ELR (cell line): Measurements from ENCODE around the gene TNIK.
"Not testable (repeated sequence)": the region's sequence is repeated elsewhere in the genome, so short reads cannot be mapped to it uniquely, and the experiment has no call there.

Experiments used
- DNase-seq: peaks from one replicate; pipeline ENCODE4 v3.0.0-alpha.2; 2015; ENCODE audit warnings: low read depth

The TNIK gene

DNA sequence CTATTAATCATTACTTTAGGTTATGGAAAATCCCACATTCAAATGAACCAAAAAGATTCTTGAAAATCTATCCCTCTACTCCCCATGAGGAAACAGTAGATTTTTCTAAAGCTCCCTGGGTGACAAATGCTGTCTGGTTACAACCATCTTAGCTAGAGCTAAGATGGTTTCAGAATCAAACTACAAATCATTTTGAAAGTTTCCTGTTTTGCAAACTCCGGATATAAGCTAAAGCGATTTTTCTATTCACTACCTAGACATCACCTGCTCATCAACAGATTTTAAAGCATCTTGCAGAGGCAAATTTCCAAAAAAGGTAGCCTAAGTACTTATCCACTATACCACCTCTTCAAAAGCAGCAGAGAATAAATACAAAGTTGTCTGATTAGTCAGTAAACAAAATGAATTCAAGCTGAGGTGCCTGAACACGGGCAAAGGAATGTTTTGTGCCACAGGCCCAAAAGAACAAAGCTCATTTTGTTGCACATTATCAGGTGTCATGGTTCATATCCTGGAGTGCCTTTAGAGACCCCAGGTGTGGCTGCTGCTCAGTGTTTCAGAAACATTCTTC lies 204.9 kb downstream of the TNIK start:
- no peak for DNase-seq

DNA sequence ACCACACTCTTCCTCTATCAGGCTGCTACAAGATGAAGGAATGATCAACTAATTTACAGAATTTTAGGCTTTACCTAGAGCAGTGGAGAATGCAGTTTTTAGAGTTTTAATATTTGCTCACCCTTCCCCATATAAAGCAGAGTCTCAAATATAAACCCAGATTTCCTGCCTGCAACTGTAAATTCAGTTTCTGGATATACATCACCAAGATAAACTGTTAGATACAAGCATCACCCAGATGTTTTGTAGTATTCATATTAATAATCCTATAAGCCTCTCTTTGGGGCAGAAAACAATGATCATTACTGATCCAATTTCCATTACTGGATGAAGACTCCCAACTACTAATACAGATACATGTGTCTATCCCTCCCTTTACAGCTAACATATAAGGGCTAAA lies 205.9 kb downstream of the TNIK start:
- DNase-seq = no peak

DNA sequence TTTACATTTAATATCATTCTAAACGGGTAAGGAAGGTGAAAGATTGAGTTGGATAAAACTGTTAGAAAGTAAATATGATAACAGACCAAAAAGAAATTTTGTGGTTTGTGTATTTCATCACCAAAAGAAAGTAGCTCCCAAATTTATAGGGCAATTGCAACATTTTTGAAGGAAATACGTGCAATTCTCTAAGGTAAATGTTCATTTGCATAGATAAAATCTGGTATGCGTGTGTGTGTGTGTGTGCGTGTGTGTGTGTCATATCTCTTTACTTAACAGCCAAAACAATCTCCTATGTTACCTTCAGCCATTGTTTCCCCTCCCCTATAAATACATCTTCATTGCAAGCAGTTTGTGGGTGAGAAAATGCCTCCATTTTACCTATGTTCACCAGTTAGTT lies 208.4 kb downstream of the TNIK start:
- DNase-seq = no peak

DNA sequence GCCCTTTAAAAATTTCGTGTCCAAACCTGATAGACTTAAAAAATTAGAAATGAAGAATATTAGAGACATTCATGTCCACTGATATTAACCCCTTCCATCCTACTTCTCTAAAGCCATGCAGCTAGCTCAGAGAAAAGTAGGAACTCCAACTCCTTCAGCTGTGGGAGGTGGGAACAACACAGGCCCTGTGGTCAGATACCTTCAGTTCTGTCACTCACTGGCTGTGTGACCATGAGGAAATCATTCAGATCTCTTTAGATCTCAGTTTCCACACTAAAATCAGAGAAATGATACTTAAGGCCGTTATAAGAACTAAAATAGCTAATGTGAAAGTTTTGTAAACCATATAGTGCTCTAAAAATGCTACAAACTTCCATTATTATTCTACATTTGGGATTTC lies 209.8 kb downstream of the TNIK start:
- DNase-seq = no peak

GRCh38 chr3:171249245-171249644 lies 211.0 kb downstream of the TNIK start:
- no peak for DNase-seq

DNA sequence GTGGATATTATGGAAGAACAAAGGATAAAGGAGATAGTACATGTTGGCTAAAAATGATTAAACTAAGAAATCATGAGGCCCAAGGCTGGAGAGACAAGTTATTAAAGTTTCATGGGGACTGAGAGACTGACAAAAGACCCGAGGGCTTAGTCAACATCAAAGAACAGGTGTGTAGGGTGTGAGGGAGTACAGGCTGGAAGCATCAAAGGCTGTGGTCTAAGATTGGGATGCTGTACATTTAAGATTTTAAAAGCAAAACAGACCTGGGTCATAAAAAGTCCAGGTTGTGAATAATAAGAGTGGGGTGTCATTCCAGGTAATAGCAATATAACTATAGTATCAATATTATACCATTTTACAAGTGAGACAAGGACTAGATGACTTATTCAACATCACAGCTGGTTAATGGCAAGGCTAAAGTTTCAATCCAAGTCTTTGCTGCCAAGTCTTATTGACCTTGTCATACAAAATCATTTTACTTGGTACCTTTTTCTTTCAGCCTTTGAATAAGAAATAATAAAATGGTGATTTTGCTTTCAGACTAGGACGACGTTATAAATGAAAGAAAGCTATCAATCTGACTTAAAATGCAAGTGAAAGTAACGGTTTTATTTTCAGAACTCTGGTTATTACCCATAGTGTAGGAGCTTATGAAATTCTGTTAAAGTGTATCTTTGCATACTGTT lies 211.6 kb downstream of the TNIK start:
- no peak for DNase-seq

DNA sequence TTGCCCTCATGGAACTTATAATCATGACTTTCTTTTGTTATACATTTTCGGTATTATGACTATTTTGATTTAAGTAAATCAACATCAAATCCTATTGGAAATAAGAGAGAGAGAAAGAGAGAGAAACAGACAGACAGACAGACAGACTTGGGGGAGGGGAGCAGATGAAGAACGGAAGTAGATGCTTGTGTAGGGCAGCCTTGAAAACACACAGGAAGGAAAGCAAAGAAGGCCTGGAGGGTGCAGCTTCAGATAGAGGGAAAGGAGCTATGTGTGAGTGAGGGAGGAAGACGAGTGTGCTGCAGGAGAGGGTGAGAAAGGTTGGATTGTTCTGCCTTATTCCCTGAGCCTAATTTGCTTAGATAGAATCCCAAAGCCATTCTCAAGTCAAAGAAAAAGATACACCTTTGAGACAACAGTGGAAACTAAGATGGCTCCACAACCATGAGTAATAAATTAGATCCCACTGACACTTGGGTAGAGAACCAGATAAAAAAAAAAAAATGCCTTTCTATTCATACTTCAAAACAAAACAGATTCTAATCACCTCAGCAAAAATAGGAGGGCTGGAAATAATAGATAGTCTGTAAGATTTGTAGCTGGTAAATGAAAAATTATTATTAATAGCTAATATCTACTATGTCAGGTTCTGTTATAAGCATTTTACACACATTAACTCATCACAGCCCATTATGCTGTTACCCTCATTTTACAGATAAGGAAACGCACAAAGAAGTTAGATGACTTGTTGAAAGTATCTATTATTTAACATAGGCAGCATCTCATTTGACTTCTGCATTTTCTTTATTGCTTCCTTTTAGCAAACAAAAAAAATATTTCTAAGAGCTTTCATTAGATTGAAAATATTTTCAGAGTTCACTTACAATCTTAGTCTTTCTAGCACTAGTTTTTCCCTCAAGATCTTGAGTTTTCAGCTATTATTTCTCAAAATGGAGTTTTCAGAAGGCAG lies 214.1 kb downstream of the TNIK start:
- no peak for DNase-seq

DNA sequence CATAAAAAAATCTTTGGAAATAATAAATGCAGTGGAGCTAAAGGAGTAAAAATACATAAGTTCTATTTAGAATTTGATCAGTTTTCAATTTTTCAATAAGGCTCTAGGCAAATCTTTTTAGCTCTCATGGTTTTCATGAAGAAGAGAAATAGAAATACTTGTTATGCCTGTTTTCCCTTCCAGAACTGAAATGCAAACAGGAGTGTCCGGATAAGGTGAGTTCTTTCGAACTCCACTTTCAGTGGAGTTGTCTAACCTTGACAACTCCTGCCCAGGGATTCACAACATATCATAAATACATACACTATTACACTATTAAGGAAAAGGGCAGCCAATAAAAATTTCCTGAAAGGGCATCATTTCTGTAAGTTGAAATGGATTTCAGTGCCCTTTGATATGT lies 217.3 kb downstream of the TNIK start:
- DNase-seq = no peak

- DNase-seq = no peak
These were observed 218.0 kb downstream of the TNIK start for GRCh38 chr3:171242170-171242569.

- DNase-seq = not testable (repeated sequence)
These were observed 218.6 kb downstream of the TNIK start for GRCh38 chr3:171241655-171242054.

GRCh38 chr3:171240504-171240835 lies 219.7 kb downstream of the TNIK start:
- DNase-seq = no peak

GRCh38 chr3:171239757-171240503 lies 220.3 kb downstream of the TNIK start:
- DNase-seq = no peak

GRCh38 chr3:171237009-171237385 lies 223.2 kb downstream of the TNIK start:
- DNase-seq = no peak

DNA sequence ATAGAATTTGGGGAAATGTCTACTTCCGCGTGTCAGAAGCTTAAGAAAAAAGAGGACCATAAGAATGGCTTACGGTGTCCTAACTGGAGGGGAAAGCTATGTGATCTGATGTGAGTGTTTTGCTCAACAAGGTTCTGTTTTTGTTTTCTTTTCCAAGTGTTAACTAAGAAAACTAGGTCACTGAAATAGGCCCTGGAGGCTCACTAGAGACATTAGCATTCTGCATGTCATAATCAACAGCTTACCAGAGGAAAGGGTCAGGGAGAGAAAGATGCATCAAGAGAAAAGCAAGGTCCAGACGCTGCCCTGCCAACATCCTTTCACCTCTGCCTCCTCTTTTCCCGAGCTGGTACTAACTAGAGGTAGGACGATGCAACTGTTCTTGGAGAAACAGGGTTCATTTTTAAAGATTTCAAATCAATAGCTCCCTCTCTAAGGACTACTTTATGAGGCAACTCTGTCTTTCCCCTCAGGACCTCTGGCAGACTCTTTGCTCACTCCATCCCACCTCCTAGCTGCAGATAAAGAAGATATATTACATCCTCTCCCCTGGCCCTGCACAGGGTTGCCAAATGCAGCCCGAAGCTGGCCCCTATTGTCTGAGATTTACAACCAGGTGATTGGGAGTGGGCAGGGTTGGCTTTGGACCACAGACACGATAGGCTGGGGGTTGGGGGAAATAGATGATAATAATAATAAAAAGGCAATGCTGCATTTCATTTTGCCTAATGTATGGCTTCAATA lies 223.8 kb downstream of the TNIK start:
- no peak for DNase-seq

DNA sequence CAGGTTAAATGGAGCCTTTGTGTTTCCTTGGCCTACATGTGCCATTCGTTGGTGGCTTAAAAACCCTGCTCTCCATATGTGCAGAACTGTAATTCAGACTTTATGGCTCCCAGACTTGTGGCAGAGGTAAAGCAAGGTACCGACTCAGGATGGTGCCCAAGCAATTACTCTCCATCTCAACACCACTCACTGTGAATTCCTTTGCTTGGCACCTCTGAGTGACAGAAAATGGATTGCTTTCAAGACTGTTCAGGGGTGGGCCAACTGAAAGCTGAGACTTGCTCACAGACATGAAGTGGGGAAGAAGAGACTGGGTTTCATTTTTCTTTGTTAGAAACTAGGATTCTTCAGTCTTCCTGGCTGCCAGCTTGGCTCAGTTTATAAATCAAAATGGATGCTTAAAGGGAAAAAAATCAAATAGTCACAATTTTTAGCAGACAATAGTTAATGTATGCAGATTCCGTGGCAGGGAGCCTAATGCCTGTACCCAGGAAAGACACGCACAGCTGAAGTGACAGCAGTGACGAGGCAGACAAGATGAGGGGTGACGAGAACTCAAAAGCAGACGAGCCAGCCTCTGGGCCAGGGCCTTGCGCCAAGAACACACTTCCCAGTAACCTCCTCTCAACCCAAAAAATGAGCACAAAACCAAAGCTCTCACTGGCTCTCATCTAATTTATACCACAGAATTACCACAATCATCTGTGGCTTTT lies 225.8 kb downstream of the TNIK start:
- no peak for DNase-seq

GRCh38 chr3:171231361-171231760 lies 228.8 kb downstream of the TNIK start:
- DNase-seq = no peak

DNA sequence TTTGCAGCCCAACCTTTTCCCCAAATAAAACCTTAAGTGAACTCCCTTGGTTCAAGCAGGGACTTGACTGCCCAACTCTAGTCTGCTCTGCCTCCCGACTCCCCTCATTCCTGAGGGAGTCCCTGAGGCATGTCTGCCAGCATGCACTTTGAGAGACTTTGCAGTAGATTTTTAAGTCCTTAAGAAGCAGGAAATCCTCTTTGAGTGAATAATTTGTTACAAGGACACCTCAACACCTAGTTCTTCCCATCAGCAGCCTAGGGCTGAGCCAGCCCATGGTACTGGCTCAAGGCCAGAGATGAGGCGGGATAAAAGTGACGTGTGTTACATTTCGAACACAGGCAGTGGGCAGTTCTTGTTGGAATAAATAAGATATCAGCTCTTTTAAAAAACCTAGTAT lies 229.3 kb downstream of the TNIK start:
- DNase-seq = no peak

- no peak for DNase-seq
These were observed 231.0 kb downstream of the TNIK start for GRCh38 chr3:171229173-171229572.

- no peak for DNase-seq
These were observed 232.0 kb downstream of the TNIK start for GRCh38 chr3:171228240-171228639.

- DNase-seq = no peak
These were observed 232.4 kb downstream of the TNIK start for GRCh38 chr3:171227828-171228227.

- DNase-seq = no peak
These were observed 232.8 kb downstream of the TNIK start for GRCh38 chr3:171227359-171227758.
